Activated CD4-positive, alpha-beta memory T cell treated with anti-CD3 and anti-CD28 coated beads, Interleukin-2, amount 10 ng/mL, durations not matched to agents 7 days and 5 days (primary cell): ENCODE measurements around the gene CAPNS1. TPM values are rescaled to one million over a fixed set of nuclear protein-coding genes. Genes with fewer than 3 reads are reported as not detected.

ENCODE experiments used
- CTCF ChIA-PET: fragments of 350-600 bp; sonication (Branson Sonifier 250); formaldehyde crosslinking; loops from one replicate; lab custom pipeline; 2021; ENCODE audit warnings: antibody characterized with exemption, inconsistent platforms; lab: Charles Lee
- POLR2A ChIA-PET: fragments of 350-600 bp; sonication (Branson Sonifier 250); formaldehyde crosslinking; loops from one replicate; lab custom pipeline; 2021; ENCODE audit warnings: antibody characterized with exemption; lab: Charles Lee
- DNase-seq: peaks from one replicate; pipeline ENCODE4 v3.0.0-alpha.2; 2020
- H3K27ac Mint-ChIP-seq: one replicate; pipeline ENCODE4 v1.8.0; 2021; ENCODE audit warnings: mild to moderate bottlenecking, mixed read lengths
- H3K27me3 Mint-ChIP-seq: one replicate; pipeline ENCODE4 v1.8.0; 2021; ENCODE audit warnings: mixed read lengths
- H3K36me3 Mint-ChIP-seq: one replicate; pipeline ENCODE4 v1.8.0; 2021; ENCODE audit warnings: low read depth, mixed read lengths
- H3K4me1 Mint-ChIP-seq: one replicate; pipeline ENCODE4 v1.8.0; 2021; ENCODE audit warnings: mixed read lengths
- H3K4me3 Mint-ChIP-seq: one replicate; pipeline ENCODE4 v1.8.0; 2021; ENCODE audit warnings: mild to moderate bottlenecking, mixed read lengths
- H3K9me3 Mint-ChIP-seq: one replicate; pipeline ENCODE4 v1.8.0; 2021; ENCODE audit warnings: mixed read lengths
- total RNA-seq, 2 experiments: library from RNA; stranded (reverse); gene quantifications; one replicate each; pipeline ENCODE4 v1.2.3, GENCODE V29; 2021

Gene CAPNS1
- 100 to 1,000 TPM; 520 to 539 TPM for total RNA-seq

GRCh38 chr19:36139473-36140303 is at the start of gene CAPNS1:
CAPNS1 (plus strand) TSS chr19:36140066; CDS start chr19:36141012, 946 bp downstream.
- DNase-seq: peak; percentile 94
- H3K27ac Mint-ChIP-seq: peak within 1 kb of the TSS; percentile 98
- ChIA-PET POLR2A (interaction anchor here (0.7 to 2.0 kb wide), 11 partner anchors 9 to 240 kb away, joined by 3 to 43 read pairs (median 4); partner anchors contain the start of genes POLR2I, TBCB, WDR62 and ZNF146), CTCF (interaction anchor here (0.8 to 1.5 kb wide), 4 partner anchors 12 to 75 kb away, joined by 3 to 12 read pairs (median 4); partner anchors contain the start of genes ZNF146 and ZNF565)
- no peaks in the 10 kb centered on the region for H3K9me3 Mint-ChIP-seq
- peaks cover 32% of the 10 kb centered on the region for H3K36me3 Mint-ChIP-seq
- no peaks in the 10 kb centered on the region for H3K27me3 Mint-ChIP-seq
- peak within 1 kb of the TSS; percentile 92 for H3K4me3 Mint-ChIP-seq
- peaks cover 50% of the 10 kb centered on the region for H3K4me1 Mint-ChIP-seq

- Mint-ChIP-seq H3K27me3 (no peaks in the 10 kb centered on the region), H3K4me3 (no peak overlapping the region), H3K9me3 (no peaks in the 10 kb centered on the region), H3K4me1 (peaks cover 12% of the 10 kb centered on the region), H3K27ac (no peak overlapping the region), H3K36me3 (peaks cover 53% of the 10 kb centered on the region)
- no peak for DNase-seq
- POLR2A ChIA-PET: no interaction called here
- CTCF ChIA-PET: no interaction called here
Observed at GRCh38 chr19:36090910-36091695, 48.8 kb upstream of the CAPNS1 start.

GRCh38 chr19:36092566-36092965 is 47.3 kb upstream of the CAPNS1 start:
- peaks cover 60% of the 10 kb centered on the region for H3K36me3 Mint-ChIP-seq
- no peak for DNase-seq
- H3K9me3 Mint-ChIP-seq: no peaks in the 10 kb centered on the region
- no peaks in the 10 kb centered on the region for H3K27me3 Mint-ChIP-seq
- CTCF ChIA-PET: no interaction called here
- H3K4me1 Mint-ChIP-seq: peaks cover 12% of the 10 kb centered on the region
- H3K27ac Mint-ChIP-seq: peak overlapping the region; percentile 42
- POLR2A ChIA-PET: no interaction called here
- no peak overlapping the region for H3K4me3 Mint-ChIP-seq

DNA sequence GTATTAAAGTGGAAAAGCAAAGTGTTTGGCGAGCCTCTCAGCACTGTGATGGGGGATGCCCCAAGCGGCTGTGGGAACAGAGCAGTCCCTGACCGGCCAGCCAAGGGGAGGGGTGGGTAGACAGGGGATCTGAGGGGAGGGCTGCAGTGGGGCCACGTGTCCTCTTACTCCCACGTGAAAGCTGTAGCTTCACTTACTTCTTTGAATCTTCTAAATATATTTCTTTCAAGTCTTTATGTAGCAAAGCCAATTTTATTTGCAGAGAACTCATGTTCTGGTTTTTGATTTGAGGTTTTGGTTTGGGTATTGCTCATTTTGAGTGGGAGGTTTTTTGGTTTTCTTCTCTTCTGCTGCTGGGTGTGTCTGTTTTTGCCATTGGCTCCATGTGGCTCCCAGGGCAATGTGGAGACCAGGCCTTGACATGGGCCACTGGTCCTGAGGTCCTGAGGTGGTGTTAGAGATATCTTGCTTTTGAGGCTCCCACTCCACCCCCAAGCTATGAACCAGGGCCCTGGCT is 46.7 kb upstream of the CAPNS1 start:
- no peak for DNase-seq
- POLR2A ChIA-PET: no interaction called here
- Mint-ChIP-seq H3K27ac (no peak overlapping the region), H3K4me3 (no peak overlapping the region), H3K9me3 (no peaks in the 10 kb centered on the region), H3K36me3 (peaks cover 56% of the 10 kb centered on the region), H3K4me1 (peaks cover 12% of the 10 kb centered on the region), H3K27me3 (no peaks in the 10 kb centered on the region)
- CTCF ChIA-PET: no interaction called here

DNA sequence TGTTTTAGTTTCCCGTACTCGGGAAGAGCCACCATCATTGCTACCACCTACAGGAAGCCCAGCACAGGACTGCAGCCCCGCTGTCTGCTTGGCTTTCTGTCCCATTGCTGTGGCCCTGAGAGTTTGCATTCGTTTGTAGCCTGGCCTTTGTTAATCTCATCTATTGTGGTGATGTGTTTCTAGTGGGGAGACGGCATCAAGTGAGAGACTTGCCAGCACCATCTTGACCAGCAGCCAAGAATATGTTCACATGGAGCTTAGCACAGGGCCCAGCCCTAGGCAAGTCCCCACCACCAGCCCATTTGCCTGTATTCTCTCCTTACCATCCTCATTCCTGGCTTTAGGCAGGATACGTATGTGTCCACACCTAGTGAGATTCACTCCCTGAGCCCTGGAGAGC is 46.2 kb upstream of the CAPNS1 start:
- Mint-ChIP-seq H3K4me1 (peaks cover 12% of the 10 kb centered on the region), H3K27ac (no peak overlapping the region), H3K9me3 (no peaks in the 10 kb centered on the region), H3K36me3 (peaks cover 57% of the 10 kb centered on the region), H3K27me3 (no peaks in the 10 kb centered on the region), H3K4me3 (no peak overlapping the region)
- ChIA-PET POLR2A (no interaction called here), CTCF (no interaction called here)
- no peak for DNase-seq

- peaks cover 42% of the 10 kb centered on the region for H3K36me3 Mint-ChIP-seq
- H3K4me3 Mint-ChIP-seq: no peak overlapping the region
- H3K27me3 Mint-ChIP-seq: no peaks in the 10 kb centered on the region
Observed at GRCh38 chr19:36097036-36097435, 42.8 kb upstream of the CAPNS1 start.

DNA sequence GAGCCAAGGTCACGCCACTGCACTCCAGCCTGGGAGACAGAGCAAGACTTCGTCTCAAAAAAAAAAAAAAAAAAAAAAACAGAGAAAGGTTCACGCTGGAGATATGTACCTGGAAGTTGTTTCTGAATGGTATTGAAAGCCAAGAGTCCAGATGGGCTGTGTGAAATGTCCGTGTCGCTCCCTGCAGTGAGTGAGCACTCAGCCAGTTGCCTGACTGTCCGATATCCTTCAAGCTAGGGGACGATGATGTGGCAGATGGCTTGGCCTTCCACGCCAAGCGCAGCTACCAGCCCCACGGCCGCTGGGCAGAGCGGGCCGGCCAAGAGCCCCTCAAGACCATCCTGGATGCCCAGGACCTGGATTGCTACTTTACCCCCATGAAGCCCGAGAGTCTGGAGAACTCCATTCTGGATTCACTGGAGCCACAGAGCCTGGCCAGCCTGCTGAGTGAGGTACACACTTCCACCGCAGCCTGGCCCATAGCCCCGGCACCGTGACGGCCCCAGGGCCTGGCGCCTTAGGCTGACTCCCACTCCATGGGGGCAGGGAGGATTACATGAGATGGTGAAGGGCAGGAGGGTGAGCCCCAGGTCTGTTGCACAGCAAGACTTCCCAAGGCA is 40.6 kb upstream of the CAPNS1 start:
- Mint-ChIP-seq H3K27me3 (no peaks in the 10 kb centered on the region), H3K27ac (no peak overlapping the region), H3K9me3 (no peaks in the 10 kb centered on the region), H3K36me3 (peaks cover 38% of the 10 kb centered on the region), H3K4me1 (no peaks in the 10 kb centered on the region), H3K4me3 (no peak overlapping the region)
- POLR2A ChIA-PET: no interaction called here
- CTCF ChIA-PET: no interaction called here
- no peak for DNase-seq

More at GRCh38 chr19:36097036-36097435, 42.8 kb upstream of the CAPNS1 start:
- Mint-ChIP-seq H3K4me1 (peaks cover 12% of the 10 kb centered on the region), H3K9me3 (no peaks in the 10 kb centered on the region), H3K27ac (no peak overlapping the region)
- POLR2A ChIA-PET: no interaction called here
- CTCF ChIA-PET: no interaction called here
- DNase-seq: no peak

DNA sequence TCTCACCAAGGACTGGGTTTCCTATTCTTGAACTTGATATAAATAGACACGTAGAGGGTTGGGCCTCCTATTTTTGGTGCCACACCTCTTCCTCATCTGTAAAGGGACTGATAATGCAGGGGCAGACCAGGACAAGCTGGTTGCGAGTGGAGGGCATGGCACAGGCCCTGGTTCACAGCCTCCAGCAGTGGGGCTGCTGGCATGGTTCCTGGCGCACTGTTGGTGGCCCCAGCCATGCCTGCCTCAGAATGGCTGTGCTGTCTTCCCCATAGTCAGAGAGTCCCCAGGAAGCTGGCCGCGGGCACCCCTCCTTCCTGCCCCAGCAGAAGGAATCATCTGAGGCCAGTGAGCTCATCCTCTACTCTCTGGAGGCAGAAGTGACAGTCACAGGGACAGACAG is 39.4 kb upstream of the CAPNS1 start:
- no peaks in the 10 kb centered on the region for H3K4me1 Mint-ChIP-seq
- CTCF ChIA-PET: no interaction called here
- H3K9me3 Mint-ChIP-seq: no peaks in the 10 kb centered on the region
- DNase-seq: no peak
- no peak overlapping the region for H3K27ac Mint-ChIP-seq
- no peak overlapping the region for H3K4me3 Mint-ChIP-seq
- H3K27me3 Mint-ChIP-seq: no peaks in the 10 kb centered on the region
- POLR2A ChIA-PET: no interaction called here
- H3K36me3 Mint-ChIP-seq: peaks cover 32% of the 10 kb centered on the region

DNA sequence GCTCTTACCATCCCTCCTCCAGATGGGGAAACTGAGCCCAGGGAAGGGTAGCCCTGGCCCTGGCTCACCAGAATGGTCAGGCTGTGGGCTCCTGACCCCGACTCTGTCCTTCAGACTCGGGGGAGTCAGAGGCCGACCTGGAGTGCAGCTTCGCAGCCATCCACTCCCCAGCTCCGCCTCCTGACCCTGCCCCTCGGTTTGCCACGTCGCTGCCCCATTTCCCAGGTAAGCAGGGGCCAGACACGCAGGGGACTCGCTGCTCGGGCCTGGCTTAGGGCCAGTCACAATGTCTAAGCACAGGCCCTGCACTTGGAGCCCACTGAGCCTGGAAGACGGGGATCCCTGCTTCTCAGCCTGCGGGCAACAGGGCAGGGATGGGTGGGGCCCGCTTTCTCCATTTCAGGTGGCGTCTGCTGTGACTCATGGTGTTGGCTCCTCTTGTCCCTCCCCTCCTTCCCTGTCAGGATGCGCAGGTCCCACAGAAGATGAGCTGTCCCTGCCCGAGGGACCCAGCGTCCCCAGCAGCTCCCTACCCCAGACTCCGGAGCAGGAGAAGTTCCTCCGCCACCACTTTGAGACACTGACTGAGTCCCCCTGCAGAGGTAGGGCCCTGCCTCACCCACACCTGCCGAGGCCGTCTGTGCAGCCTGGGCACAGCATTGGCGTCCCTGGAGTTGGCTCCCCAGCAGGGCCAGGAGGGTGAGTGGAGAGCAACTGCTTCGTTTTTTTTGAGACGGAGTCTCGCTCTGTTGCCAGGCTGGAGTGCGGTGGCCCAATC is 38.1 kb upstream of the CAPNS1 start:
- Mint-ChIP-seq H3K9me3 (no peaks in the 10 kb centered on the region), H3K4me1 (no peaks in the 10 kb centered on the region), H3K4me3 (no peak overlapping the region), H3K27ac (no peak overlapping the region), H3K36me3 (peaks cover 35% of the 10 kb centered on the region), H3K27me3 (no peaks in the 10 kb centered on the region)
- ChIA-PET CTCF (no interaction called here), POLR2A (interaction anchor here (1.1 kb wide), 1 partner anchor 13 kb away, joined by 3 read pairs; the partner anchor contains the start of gene POLR2I)
- DNase-seq: no peak

DNA sequence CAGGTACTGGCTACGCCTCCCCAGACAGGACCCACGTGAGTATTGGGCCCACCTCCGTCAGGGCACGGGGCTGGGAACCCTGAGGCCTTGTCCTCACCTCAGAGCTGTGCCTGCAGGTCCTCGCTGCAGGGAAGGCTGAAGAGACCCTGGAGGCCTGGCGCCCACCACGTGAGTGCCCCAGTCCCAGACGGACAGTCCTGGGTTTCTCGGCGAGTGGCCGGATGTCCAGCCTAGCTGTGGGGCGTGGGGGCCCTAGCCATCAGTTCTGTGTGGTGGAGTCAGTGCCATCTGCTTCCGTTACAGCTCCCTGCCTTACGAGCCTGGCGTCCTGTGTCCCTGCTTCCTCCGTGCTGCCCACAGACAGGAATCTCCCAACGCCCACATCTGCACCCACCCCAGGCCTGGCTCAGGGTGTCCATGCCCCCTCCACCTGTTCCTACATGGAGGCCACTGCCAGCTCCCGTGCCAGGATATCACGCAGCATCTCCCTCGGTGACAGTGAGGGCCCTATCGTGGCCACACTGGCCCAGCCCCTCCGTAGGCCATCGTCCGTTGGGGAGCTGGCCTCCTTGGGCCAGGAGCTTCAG is 36.7 kb upstream of the CAPNS1 start:
- Mint-ChIP-seq H3K36me3 (peaks cover 35% of the 10 kb centered on the region), H3K4me3 (no peak overlapping the region), H3K27me3 (no peaks in the 10 kb centered on the region), H3K4me1 (no peaks in the 10 kb centered on the region), H3K9me3 (no peaks in the 10 kb centered on the region), H3K27ac (no peak overlapping the region)
- CTCF ChIA-PET: no interaction called here
- POLR2A ChIA-PET: interaction anchor here (1.1 kb wide), 1 partner anchor 11 kb away, joined by 3 read pairs; the partner anchor contains the start of gene POLR2I
- no peak for DNase-seq

GRCh38 chr19:36103842-36104552 is 35.9 kb upstream of the CAPNS1 start:
- ChIA-PET POLR2A (interaction anchor here (1.5 kb wide), 1 partner anchor 11 kb away, joined by 7 read pairs; the partner anchor contains the start of genes POLR2I and TBCB), CTCF (no interaction called here)
- Mint-ChIP-seq H3K9me3 (no peaks in the 10 kb centered on the region), H3K4me1 (no peaks in the 10 kb centered on the region), H3K27ac (no peak overlapping the region), H3K27me3 (no peaks in the 10 kb centered on the region), H3K36me3 (peaks cover 31% of the 10 kb centered on the region), H3K4me3 (no peak overlapping the region)
- DNase-seq: no peak
